Esophagus squamous epithelium (tissue), 5 donors: ENCODE measurements around the gene GPSM1. TPM values are rescaled to one million over a fixed set of nuclear protein-coding genes. Genes with fewer than 3 reads are reported as not detected.

Experiments used
- DNase-seq: peaks from one replicate; lab custom pipeline; 2025; lab: John Stamatoyannopoulos, UW
- H3K27ac ChIP-seq, 4 donors: fragments of 200-600 bp; sonication (generic); one replicate each; pipeline ENCODE4 v1.5.1; 2016 to 2019; ENCODE audit warnings: mild to moderate bottlenecking in 1 of 4
- H3K27me3 ChIP-seq, 4 donors: fragments of 200-600 bp; sonication (generic); 1 replicate in 3 of 4; 2 replicates in 1 of 4; pipeline versions ENCODE4 v1.5.1 to v1.6.0; 2017 to 2021; ENCODE audit warnings: antibody characterized with exemption in 1 of 4
- H3K36me3 ChIP-seq, 3 donors: fragments of 200-600 bp; sonication (generic); one replicate each; pipeline ENCODE4 v1.5.1; 2016 to 2019
- H3K4me1 ChIP-seq, 3 donors: fragments of 200-600 bp; sonication (generic); one replicate each; pipeline ENCODE4 v1.5.1; 2017 to 2019
- H3K4me3 ChIP-seq, 4 donors: fragments of 200-600 bp; sonication (generic); 1 replicate in 3 of 4; 2 replicates in 1 of 4; pipeline ENCODE4 v1.5.1; 2016 to 2019; ENCODE audit warnings: mild to moderate bottlenecking in 2 of 4, moderate library complexity in 1 of 4
- H3K9me3 ChIP-seq, 3 donors: fragments of 200-600 bp; sonication (generic); one replicate each; pipeline ENCODE4 v1.5.1; 2016 to 2019
- POLR2A ChIP-seq, 4 donors: fragments of 450-650 bp; IDR thresholded peaks; one replicate each; pipeline ENCODE4 v1.6.1; 2017; ENCODE audit warnings: antibody characterized with exemption in 4 of 4, mild to moderate bottlenecking in 4 of 4, moderate library complexity in 3 of 4
- WGBS, 2 donors: methylation state at CpG; one replicate each; pipeline ENCODE4 v1.1.5; 2018; 5-methylcytosine and 5-hydroxymethylcytosine counted together
- intact Hi-C: fragments of 100-400 bp; cut with DNase I; formaldehyde crosslinking; loops from one replicate; pipeline ENCODE4 v1.15.0; 2022
- total RNA-seq, 4 donors: library from RNA; depleted of rRNA; stranded (reverse); fragments of >200 nt; gene quantifications; one replicate each; pipeline ENCODE4 v1.1.0, GENCODE V29; 2016
- TF ChIP-seq, protein P1 (sequence below), 6 experiments: fragments of 450-650 bp in 4 of 6; fragments of 200-600 bp in 2 of 6; sonication (generic) in 2 of 6; IDR thresholded peaks; one replicate each; pipeline ENCODE4 v1.5.1; 2016 to 2019; ENCODE audit warnings: antibody characterized with exemption in 6 of 6, mild to moderate bottlenecking in 4 of 6, moderate library complexity in 4 of 6
- donor health status: DM: yes; HTN: yes; CAD: no.

Gene GPSM1
- total RNA-seq, 4 donors from 2014 or later = 0.72 to 8.2 (median 1.9) TPM

- TF ChIP-seq, protein P1, sequence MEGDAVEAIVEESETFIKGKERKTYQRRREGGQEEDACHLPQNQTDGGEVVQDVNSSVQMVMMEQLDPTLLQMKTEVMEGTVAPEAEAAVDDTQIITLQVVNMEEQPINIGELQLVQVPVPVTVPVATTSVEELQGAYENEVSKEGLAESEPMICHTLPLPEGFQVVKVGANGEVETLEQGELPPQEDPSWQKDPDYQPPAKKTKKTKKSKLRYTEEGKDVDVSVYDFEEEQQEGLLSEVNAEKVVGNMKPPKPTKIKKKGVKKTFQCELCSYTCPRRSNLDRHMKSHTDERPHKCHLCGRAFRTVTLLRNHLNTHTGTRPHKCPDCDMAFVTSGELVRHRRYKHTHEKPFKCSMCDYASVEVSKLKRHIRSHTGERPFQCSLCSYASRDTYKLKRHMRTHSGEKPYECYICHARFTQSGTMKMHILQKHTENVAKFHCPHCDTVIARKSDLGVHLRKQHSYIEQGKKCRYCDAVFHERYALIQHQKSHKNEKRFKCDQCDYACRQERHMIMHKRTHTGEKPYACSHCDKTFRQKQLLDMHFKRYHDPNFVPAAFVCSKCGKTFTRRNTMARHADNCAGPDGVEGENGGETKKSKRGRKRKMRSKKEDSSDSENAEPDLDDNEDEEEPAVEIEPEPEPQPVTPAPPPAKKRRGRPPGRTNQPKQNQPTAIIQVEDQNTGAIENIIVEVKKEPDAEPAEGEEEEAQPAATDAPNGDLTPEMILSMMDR (IDR thresholded peaks at IDR 0.05) = no peak
- TF ChIP-seq POLR2A (IDR thresholded peaks at IDR 0.05) = no peak
- 73 to 88% methylated on average over 9 to 10 of the region's 30 CpGs for WGBS, 2 donors
- no peak overlapping the region for H3K27ac ChIP-seq
- no peaks in the 10 kb centered on the region for H3K36me3 ChIP-seq
- intact Hi-C loops = loop anchor here (10.0 kb wide), 2 partner anchors 142 to 312 kb away; no protein-coding TSS in a partner anchor
- no peak for DNase-seq
- H3K4me1 ChIP-seq = peaks cover 6 to 8% (median 6%) of the 10 kb centered on the region in 3 donors
- H3K9me3 ChIP-seq = no peaks in the 10 kb centered on the region
- no peak overlapping the region for H3K4me3 ChIP-seq
- peaks cover 0 to 97% (median 0%) of the 10 kb centered on the region in 4 donors for H3K27me3 ChIP-seq
These were observed 40.9 kb upstream of the GPSM1 start for GRCh38 chr9:136286359-136286986.

DNA sequence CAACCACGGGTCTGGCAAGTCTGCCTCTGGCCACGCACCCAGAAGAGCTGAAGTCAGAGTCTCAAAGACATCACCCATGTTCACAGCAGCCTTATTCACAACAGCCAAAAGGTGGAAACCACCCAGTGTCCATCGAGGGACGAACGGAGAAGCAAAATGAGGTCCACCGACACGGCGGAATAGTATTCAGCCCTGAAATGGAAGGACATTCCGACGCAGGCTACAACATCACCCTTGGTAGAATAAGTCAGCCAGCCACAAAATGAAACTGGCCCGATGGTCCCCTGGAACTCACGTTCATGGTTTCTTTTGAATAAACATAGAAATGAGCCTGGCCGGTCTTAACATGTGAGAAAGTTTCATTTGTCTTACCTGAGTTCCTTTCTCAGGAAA lies 40.4 kb upstream of the GPSM1 start:
- peaks cover 6 to 8% (median 6%) of the 10 kb centered on the region in 3 donors for H3K4me1 ChIP-seq
- 80 to 93% methylated on average over 12 to 13 of the region's 13 CpGs for WGBS, 2 donors
- H3K9me3 ChIP-seq = no peaks in the 10 kb centered on the region
- TF ChIP-seq, protein P1 (IDR thresholded peaks at IDR 0.05) = no peak
- no peak for TF ChIP-seq POLR2A (IDR thresholded peaks at IDR 0.05)
- DNase-seq = no peak
- no peaks in the 10 kb centered on the region for H3K36me3 ChIP-seq
- H3K27ac ChIP-seq = no peak overlapping the region
- no peak overlapping the region for H3K4me3 ChIP-seq
- intact Hi-C loops = loop anchor here (10.0 kb wide), 2 partner anchors 142 to 312 kb away; no protein-coding TSS in a partner anchor
- H3K27me3 ChIP-seq = peaks cover 0 to 97% (median 0%) of the 10 kb centered on the region in 4 donors

DNA sequence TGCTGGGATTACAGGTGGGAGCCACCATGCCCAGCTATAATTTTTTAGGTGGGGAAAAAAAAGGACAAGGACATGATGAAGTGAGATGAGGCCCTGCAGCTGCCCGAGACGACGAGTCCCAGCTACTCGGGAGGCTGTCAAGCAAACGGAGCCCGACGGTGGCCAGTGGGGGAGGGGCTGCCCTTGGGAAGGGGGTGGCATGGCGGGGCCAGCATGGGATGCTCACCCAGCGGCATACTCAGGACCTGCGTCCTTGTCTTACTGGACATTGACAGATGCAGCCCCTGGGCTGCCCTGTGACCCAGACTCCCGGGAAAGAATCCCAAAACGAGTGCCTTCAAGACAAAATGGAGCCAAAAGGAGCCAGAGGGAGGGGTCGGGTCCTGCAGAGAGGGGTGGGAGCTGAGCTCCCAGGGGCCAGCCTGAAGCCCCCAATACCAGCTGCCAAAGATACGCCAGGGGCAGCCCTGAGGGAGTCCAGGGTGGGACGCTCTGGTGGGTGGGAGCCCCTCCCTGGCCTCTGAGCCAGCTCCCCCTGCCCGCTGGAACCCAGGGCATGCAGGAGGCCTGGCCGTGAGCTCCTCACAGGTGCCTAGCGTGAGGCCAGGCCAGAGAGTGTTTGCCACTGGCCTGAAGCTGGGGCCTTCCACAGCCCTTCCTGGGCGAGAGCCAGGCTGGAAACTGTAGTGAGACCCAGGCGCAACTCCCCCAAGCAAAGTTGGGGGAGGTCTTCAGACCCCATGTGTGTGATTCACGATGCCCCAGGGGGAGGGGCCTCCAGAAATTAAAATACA lies 39.2 kb upstream of the GPSM1 start:
- 47 to 67% methylated on average over 7 to 10 of the region's 21 CpGs for WGBS, 2 donors
- no peak overlapping the region for H3K27ac ChIP-seq
- peaks cover 0 to 95% (median 0%) of the 10 kb centered on the region in 4 donors for H3K27me3 ChIP-seq
- peaks cover 5 to 15% (median 6%) of the 10 kb centered on the region in 3 donors for H3K4me1 ChIP-seq
- intact Hi-C loops = loop anchor here (10.0 kb wide), 2 partner anchors 143 to 313 kb away; no protein-coding TSS in a partner anchor
- H3K4me3 ChIP-seq = no peak overlapping the region
- TF ChIP-seq, protein P1 (IDR thresholded peaks at IDR 0.05) = no peak
- no peak for TF ChIP-seq POLR2A (IDR thresholded peaks at IDR 0.05)
- DNase-seq = no peak
- H3K36me3 ChIP-seq = no peaks in the 10 kb centered on the region
- H3K9me3 ChIP-seq = no peaks in the 10 kb centered on the region

- Histone ChIP-seq H3K27me3 (peaks cover 0 to 85% (median 0%) of the 10 kb centered on the region in 4 donors), H3K27ac (no peak overlapping the region), H3K36me3 (no peaks in the 10 kb centered on the region), H3K4me3 (no peak overlapping the region), H3K9me3 (no peaks in the 10 kb centered on the region), H3K4me1 (peaks cover 0 to 9% (median 0%) of the 10 kb centered on the region in 3 donors)
- no peak for DNase-seq
- no peak for TF ChIP-seq POLR2A (IDR thresholded peaks at IDR 0.05)
- TF ChIP-seq, protein P1 (IDR thresholded peaks at IDR 0.05) = no peak
- WGBS, 2 donors = 76 to 95% methylated on average over 8 to 10 of the region's 30 CpGs
- intact Hi-C loops = loop anchor here (10.0 kb wide), 2 partner anchors 145 to 315 kb away; no protein-coding TSS in a partner anchor
These were observed 37.5 kb upstream of the GPSM1 start for GRCh38 chr9:136289651-136290507.
